Stimulated activated naive CD8-positive, alpha-beta T cell treated with anti-CD3 and anti-CD28 coated beads, Interleukin-15, Interleukin-2, amounts not matched to agents 100 ng/mL and 50 ng/mL, for 24 hours (primary cell): ENCODE results near the gene SLCO2A1.

ENCODE experiments used
- H3K27ac Mint-ChIP-seq: one replicate; pipeline ENCODE4 v1.8.0; 2021; ENCODE audit warnings: mild to moderate bottlenecking, mixed read lengths
- H3K27me3 Mint-ChIP-seq: one replicate; pipeline ENCODE4 v1.8.0; 2021; ENCODE audit warnings: mixed read lengths
- H3K36me3 Mint-ChIP-seq: one replicate; pipeline ENCODE4 v1.8.0; 2021; ENCODE audit warnings: low read depth, mixed read lengths
- H3K4me1 Mint-ChIP-seq: one replicate; pipeline ENCODE4 v1.8.0; 2021; ENCODE audit warnings: low read depth, mixed read lengths
- H3K4me3 Mint-ChIP-seq: one replicate; pipeline ENCODE4 v1.8.0; 2021; ENCODE audit warnings: mild to moderate bottlenecking, mixed read lengths
- H3K9me3 Mint-ChIP-seq: one replicate; pipeline ENCODE4 v1.8.0; 2021; ENCODE audit warnings: mixed read lengths

The SLCO2A1 gene

GRCh38 chr3:133927540-133928066 is 102.1 kb downstream of the SLCO2A1 start:
- no peak overlapping the region for H3K27ac Mint-ChIP-seq
- peaks cover 9% of the 10 kb centered on the region for H3K4me1 Mint-ChIP-seq
- H3K4me3 Mint-ChIP-seq = peak overlapping the region; percentile 58
- peaks cover 20% of the 10 kb centered on the region for H3K27me3 Mint-ChIP-seq
- no peaks in the 10 kb centered on the region for H3K36me3 Mint-ChIP-seq
- no peaks in the 10 kb centered on the region for H3K9me3 Mint-ChIP-seq

- no peaks in the 10 kb centered on the region for H3K9me3 Mint-ChIP-seq
- H3K27ac Mint-ChIP-seq = no peak overlapping the region
- H3K4me3 Mint-ChIP-seq = peak overlapping the region; percentile 36
- H3K27me3 Mint-ChIP-seq = peaks cover 20% of the 10 kb centered on the region
- H3K36me3 Mint-ChIP-seq = no peaks in the 10 kb centered on the region
- H3K4me1 Mint-ChIP-seq = peaks cover 9% of the 10 kb centered on the region
Observed at GRCh38 chr3:133926736-133927539, 102.8 kb downstream of the SLCO2A1 start.

- Mint-ChIP-seq H3K4me1 (peaks cover 9% of the 10 kb centered on the region), H3K36me3 (no peaks in the 10 kb centered on the region), H3K27me3 (peaks cover 20% of the 10 kb centered on the region), H3K9me3 (no peaks in the 10 kb centered on the region), H3K4me3 (no peak overlapping the region), H3K27ac (no peak overlapping the region)
Observed at GRCh38 chr3:133925960-133926735, 103.6 kb downstream of the SLCO2A1 start.

GRCh38 chr3:133924041-133924440 is 105.7 kb downstream of the SLCO2A1 start:
- Mint-ChIP-seq H3K4me3 (no peak overlapping the region), H3K4me1 (peaks cover 9% of the 10 kb centered on the region), H3K27me3 (peaks cover 27% of the 10 kb centered on the region), H3K9me3 (no peaks in the 10 kb centered on the region), H3K36me3 (no peaks in the 10 kb centered on the region), H3K27ac (no peak overlapping the region)

GRCh38 chr3:133921592-133921991 is 108.1 kb downstream of the SLCO2A1 start:
- H3K27ac Mint-ChIP-seq = no peak overlapping the region
- H3K4me3 Mint-ChIP-seq = no peak overlapping the region
- H3K4me1 Mint-ChIP-seq = no peaks in the 10 kb centered on the region
- H3K36me3 Mint-ChIP-seq = no peaks in the 10 kb centered on the region
- H3K27me3 Mint-ChIP-seq = peaks cover 25% of the 10 kb centered on the region
- no peaks in the 10 kb centered on the region for H3K9me3 Mint-ChIP-seq

GRCh38 chr3:133917144-133917543 is 112.6 kb downstream of the SLCO2A1 start:
- Mint-ChIP-seq H3K4me1 (no peaks in the 10 kb centered on the region), H3K4me3 (no peak overlapping the region), H3K27me3 (peaks cover 32% of the 10 kb centered on the region), H3K9me3 (no peaks in the 10 kb centered on the region), H3K27ac (no peak overlapping the region), H3K36me3 (no peaks in the 10 kb centered on the region)

GRCh38 chr3:133915685-133916658 is 113.8 kb downstream of the SLCO2A1 start:
- no peak overlapping the region for H3K27ac Mint-ChIP-seq
- no peak overlapping the region for H3K4me3 Mint-ChIP-seq
- no peaks in the 10 kb centered on the region for H3K4me1 Mint-ChIP-seq
- no peaks in the 10 kb centered on the region for H3K9me3 Mint-ChIP-seq
- H3K36me3 Mint-ChIP-seq = no peaks in the 10 kb centered on the region
- peaks cover 32% of the 10 kb centered on the region for H3K27me3 Mint-ChIP-seq

GRCh38 chr3:133914839-133915600 is 114.7 kb downstream of the SLCO2A1 start:
- Mint-ChIP-seq H3K36me3 (no peaks in the 10 kb centered on the region), H3K27ac (no peak overlapping the region), H3K4me3 (no peak overlapping the region), H3K4me1 (no peaks in the 10 kb centered on the region), H3K9me3 (no peaks in the 10 kb centered on the region), H3K27me3 (peaks cover 30% of the 10 kb centered on the region)

- H3K27ac Mint-ChIP-seq = no peak overlapping the region
- peaks cover 24% of the 10 kb centered on the region for H3K27me3 Mint-ChIP-seq
- H3K4me3 Mint-ChIP-seq = no peak overlapping the region
- no peaks in the 10 kb centered on the region for H3K4me1 Mint-ChIP-seq
- no peaks in the 10 kb centered on the region for H3K9me3 Mint-ChIP-seq
- no peaks in the 10 kb centered on the region for H3K36me3 Mint-ChIP-seq
Observed at GRCh38 chr3:133910422-133910821, 119.3 kb downstream of the SLCO2A1 start.

- Mint-ChIP-seq H3K4me3 (no peak overlapping the region), H3K27ac (no peak overlapping the region), H3K36me3 (no peaks in the 10 kb centered on the region), H3K27me3 (peaks cover 45% of the 10 kb centered on the region), H3K4me1 (no peaks in the 10 kb centered on the region), H3K9me3 (peaks cover 8% of the 10 kb centered on the region)
Observed at GRCh38 chr3:133905376-133905775, 124.3 kb downstream of the SLCO2A1 start.

GRCh38 chr3:133901847-133902246 is 127.9 kb downstream of the SLCO2A1 start:
- peaks cover 40% of the 10 kb centered on the region for H3K27me3 Mint-ChIP-seq
- no peak overlapping the region for H3K27ac Mint-ChIP-seq
- H3K4me3 Mint-ChIP-seq = no peak overlapping the region
- peaks cover 8% of the 10 kb centered on the region for H3K9me3 Mint-ChIP-seq
- H3K36me3 Mint-ChIP-seq = no peaks in the 10 kb centered on the region
- no peaks in the 10 kb centered on the region for H3K4me1 Mint-ChIP-seq

GRCh38 chr3:133901083-133901482 is 128.6 kb downstream of the SLCO2A1 start:
- H3K36me3 Mint-ChIP-seq = no peaks in the 10 kb centered on the region
- no peak overlapping the region for H3K4me3 Mint-ChIP-seq
- H3K27ac Mint-ChIP-seq = no peak overlapping the region
- H3K4me1 Mint-ChIP-seq = no peaks in the 10 kb centered on the region
- peaks cover 8% of the 10 kb centered on the region for H3K9me3 Mint-ChIP-seq
- H3K27me3 Mint-ChIP-seq = peaks cover 46% of the 10 kb centered on the region

GRCh38 chr3:133899311-133899710 is 130.4 kb downstream of the SLCO2A1 start:
- no peak overlapping the region for H3K27ac Mint-ChIP-seq
- no peak overlapping the region for H3K4me3 Mint-ChIP-seq
- H3K4me1 Mint-ChIP-seq = no peaks in the 10 kb centered on the region
- peaks cover 42% of the 10 kb centered on the region for H3K27me3 Mint-ChIP-seq
- H3K36me3 Mint-ChIP-seq = no peaks in the 10 kb centered on the region
- H3K9me3 Mint-ChIP-seq = peaks cover 8% of the 10 kb centered on the region

GRCh38 chr3:133897547-133897946 is 132.2 kb downstream of the SLCO2A1 start:
- Mint-ChIP-seq H3K9me3 (peaks cover under 1% of the 10 kb centered on the region), H3K4me1 (no peaks in the 10 kb centered on the region), H3K4me3 (no peak overlapping the region), H3K36me3 (no peaks in the 10 kb centered on the region), H3K27me3 (peaks cover 48% of the 10 kb centered on the region), H3K27ac (no peak overlapping the region)
